Bone marrow (tissue), 2 donors: ENCODE results near the gene ARHGAP45.

ENCODE experiments used
- DNase-seq, 2 donors: peaks; one replicate each; lab custom pipeline; 2025; lab: John Stamatoyannopoulos, UW

ARHGAP45 gene

GRCh38 chr19:1086613-1087012, 19.6 kb downstream of the ARHGAP45 start:
- no peak for DNase-seq

GRCh38 chr19:1087813-1088415, 20.9 kb downstream of the ARHGAP45 start:
- DNase-seq, result peak; percentile 54 to 82

- no peak for DNase-seq
Observed at GRCh38 chr19:1088416-1089010, 21.5 kb downstream of the ARHGAP45 start.

- DNase-seq, result no peak
Observed at GRCh38 chr19:1089126-1089771, 22.3 kb downstream of the ARHGAP45 start.

- no peak for DNase-seq
Observed at GRCh38 chr19:1089891-1090290, 22.9 kb downstream of the ARHGAP45 start.

GRCh38 chr19:1090731-1091543, 24.0 kb downstream of the ARHGAP45 start:
- DNase-seq, result no peak

GRCh38 chr19:1091544-1092175, 24.7 kb downstream of the ARHGAP45 start:
- DNase-seq, result no peak

- no peak for DNase-seq
Observed at GRCh38 chr19:1093330-1093729, 26.4 kb downstream of the ARHGAP45 start.

- DNase-seq, result no peak
Observed at GRCh38 chr19:1093811-1094553, 27.0 kb downstream of the ARHGAP45 start.

- no peak for DNase-seq
Observed at GRCh38 chr19:1094655-1094977, 27.6 kb downstream of the ARHGAP45 start.

GRCh38 chr19:1094978-1095701, 28.2 kb downstream of the ARHGAP45 start, which contains the start of gene POLR2E:
Gene POLR2E (minus strand): TSS chr19:1095375. CDS start chr19:1095315, 60 bp downstream.
- peak; percentile 90 to 94 for DNase-seq

GRCh38 chr19:1097810-1098176, 30.8 kb downstream of the ARHGAP45 start:
- no peak for DNase-seq

- no peak for DNase-seq
Observed at GRCh38 chr19:1098177-1099051, 31.4 kb downstream of the ARHGAP45 start.

- peak; percentile 61 to 72 for DNase-seq
Observed at GRCh38 chr19:1101337-1101698, 34.4 kb downstream of the ARHGAP45 start.

- peak in 1 of 2 donors; percentile 17 for DNase-seq
Observed at GRCh38 chr19:1102407-1103131, 35.6 kb downstream of the ARHGAP45 start.

GRCh38 chr19:1103132-1103707, 36.3 kb downstream of the ARHGAP45 start:
- DNase-seq, result no peak

- peak; percentile 89 to 98 for DNase-seq
Observed at GRCh38 chr19:1103708-1104310, 36.8 kb downstream of the ARHGAP45 start, which contains the start of gene GPX4. Gene GPX4 (plus strand): TSS chr19:1103994. CDS start chr19:1104044, 50 bp downstream.

GRCh38 chr19:1104311-1105007, 37.5 kb downstream of the ARHGAP45 start:
- DNase-seq, result peak; percentile 36 to 81
